HG02970 (cell line): ENCODE results near the gene TNN.
"Not testable (repeated sequence)": the region's sequence is repeated elsewhere in the genome, so short reads cannot be mapped to it uniquely, and the experiment has no call there.

Experiments used
- ATAC-seq: cut with Tn5 transposase; IDR thresholded peaks from one replicate; pipeline ENCODE4 v1.9.1; 2021; ENCODE audit warnings: mild to moderate bottlenecking, moderate library complexity, moderate number of reproducible peaks; ENCODE audit not compliant: unreplicated experiment, low FRiP score

TNN gene

GRCh38 chr1:175102166-175102565 is 34.5 kb downstream of the TNN start:
- ATAC-seq, result not testable (repeated sequence)

GRCh38 chr1:175106536-175106935 is 38.9 kb downstream of the TNN start:
- not testable (repeated sequence) for ATAC-seq

- not testable (repeated sequence) for ATAC-seq
Observed at GRCh38 chr1:175108331-175108820, 40.7 kb downstream of the TNN start.

GRCh38 chr1:175114996-175115395 is 47.4 kb downstream of the TNN start:
- no peak for ATAC-seq

GRCh38 chr1:175116210-175116798 is 48.7 kb downstream of the TNN start:
- no peak for ATAC-seq

GRCh38 chr1:175116903-175117302 is 49.3 kb downstream of the TNN start:
- no peak for ATAC-seq

GRCh38 chr1:175118375-175119367 is 51.0 kb downstream of the TNN start:
- ATAC-seq, result no peak

- ATAC-seq, result no peak
Observed at GRCh38 chr1:175120511-175120910, 52.9 kb downstream of the TNN start.

GRCh38 chr1:175124861-175125260 is 57.2 kb downstream of the TNN start:
- no peak for ATAC-seq

GRCh38 chr1:175126347-175126746 is 58.7 kb downstream of the TNN start:
- no peak for ATAC-seq

- ATAC-seq, result no peak
Observed at GRCh38 chr1:175127565-175127964, 59.9 kb downstream of the TNN start.

- ATAC-seq, result no peak
Observed at GRCh38 chr1:175128523-175128922, 60.9 kb downstream of the TNN start.

- no peak for ATAC-seq
Observed at GRCh38 chr1:175129182-175129581, 61.5 kb downstream of the TNN start.

GRCh38 chr1:175129644-175129996 is 62.0 kb downstream of the TNN start:
- no peak for ATAC-seq

- ATAC-seq, result no peak
Observed at GRCh38 chr1:175129997-175130648, 62.5 kb downstream of the TNN start.

- ATAC-seq, result no peak
Observed at GRCh38 chr1:175130649-175131045, 63.0 kb downstream of the TNN start.

- no peak for ATAC-seq
Observed at GRCh38 chr1:175131095-175131494, 63.5 kb downstream of the TNN start.

GRCh38 chr1:175132436-175132835 is 64.8 kb downstream of the TNN start:
- ATAC-seq, result no peak

GRCh38 chr1:175133673-175134435 is 66.2 kb downstream of the TNN start:
- no peak for ATAC-seq

GRCh38 chr1:175134500-175134899 is 66.9 kb downstream of the TNN start:
- ATAC-seq, result no peak
